WI38 (cell line): Measurements from ENCODE around the gene STRN4.

Experiments used
- H3K4me3 ChIP-seq: 2 replicates; pipeline ENCODE4 v1.5.1; 2011; ENCODE audit warnings: low read depth, mild to moderate bottlenecking, control low read depth, low read length
- TF ChIP-seq, protein P1 (sequence below): IDR thresholded peaks from 2 replicates; pipeline ENCODE4 v1.5.1; 2012; ENCODE audit warnings: low read depth, mild to moderate bottlenecking, control low read depth, low read length

The STRN4 gene

DNA sequence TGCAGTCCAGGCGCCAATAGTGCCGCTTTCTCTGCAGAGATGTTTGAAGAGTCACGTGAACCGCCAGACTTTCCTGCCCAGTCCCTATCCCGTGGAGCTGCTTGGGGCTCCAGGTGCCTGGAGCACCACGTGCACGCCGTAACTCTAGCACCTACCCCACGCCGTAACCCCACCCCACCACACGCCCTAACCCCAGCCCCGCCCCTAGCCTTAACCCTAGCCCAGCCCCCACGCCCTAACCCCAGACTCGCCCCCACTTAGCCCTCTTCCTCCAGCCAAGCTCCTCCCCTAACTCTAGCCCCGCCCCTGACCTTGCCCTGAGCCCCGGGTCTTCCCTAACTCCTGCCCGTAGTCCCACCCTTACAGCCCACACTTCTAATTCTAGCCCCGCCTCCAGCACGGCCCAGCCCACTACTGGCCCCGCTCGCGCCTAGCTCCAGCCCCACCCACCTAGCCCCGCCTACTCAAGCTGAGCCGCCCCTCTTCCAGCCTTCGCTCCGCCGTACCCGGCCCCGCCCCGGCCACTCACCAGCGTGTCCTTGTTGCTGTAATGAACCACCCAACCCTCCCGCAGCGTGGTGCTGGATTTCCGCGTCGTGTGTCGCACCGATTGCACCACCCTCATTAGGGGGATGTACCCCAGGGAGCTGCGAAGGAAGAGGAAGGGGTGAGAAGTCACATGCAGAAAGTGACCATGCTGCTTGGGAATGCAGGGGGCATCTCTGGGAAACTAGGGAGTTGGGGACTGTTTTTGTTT, 48.9 kb downstream of the STRN4 start:
- TF ChIP-seq, protein P1, sequence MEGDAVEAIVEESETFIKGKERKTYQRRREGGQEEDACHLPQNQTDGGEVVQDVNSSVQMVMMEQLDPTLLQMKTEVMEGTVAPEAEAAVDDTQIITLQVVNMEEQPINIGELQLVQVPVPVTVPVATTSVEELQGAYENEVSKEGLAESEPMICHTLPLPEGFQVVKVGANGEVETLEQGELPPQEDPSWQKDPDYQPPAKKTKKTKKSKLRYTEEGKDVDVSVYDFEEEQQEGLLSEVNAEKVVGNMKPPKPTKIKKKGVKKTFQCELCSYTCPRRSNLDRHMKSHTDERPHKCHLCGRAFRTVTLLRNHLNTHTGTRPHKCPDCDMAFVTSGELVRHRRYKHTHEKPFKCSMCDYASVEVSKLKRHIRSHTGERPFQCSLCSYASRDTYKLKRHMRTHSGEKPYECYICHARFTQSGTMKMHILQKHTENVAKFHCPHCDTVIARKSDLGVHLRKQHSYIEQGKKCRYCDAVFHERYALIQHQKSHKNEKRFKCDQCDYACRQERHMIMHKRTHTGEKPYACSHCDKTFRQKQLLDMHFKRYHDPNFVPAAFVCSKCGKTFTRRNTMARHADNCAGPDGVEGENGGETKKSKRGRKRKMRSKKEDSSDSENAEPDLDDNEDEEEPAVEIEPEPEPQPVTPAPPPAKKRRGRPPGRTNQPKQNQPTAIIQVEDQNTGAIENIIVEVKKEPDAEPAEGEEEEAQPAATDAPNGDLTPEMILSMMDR: no peak
- H3K4me3 ChIP-seq: no peak overlapping the region

GRCh38 chr19:46696866-46697203, 49.4 kb downstream of the STRN4 start:
- TF ChIP-seq, protein P1: no peak
- H3K4me3 ChIP-seq: no peak overlapping the region

GRCh38 chr19:46696052-46696451, 50.2 kb downstream of the STRN4 start:
- TF ChIP-seq, protein P1: no peak
- no peak overlapping the region for H3K4me3 ChIP-seq

- TF ChIP-seq, protein P1: no peak
Observed at GRCh38 chr19:46693760-46694159, 52.5 kb downstream of the STRN4 start.

GRCh38 chr19:46692918-46693722, 53.1 kb downstream of the STRN4 start:
- no peak overlapping the region for H3K4me3 ChIP-seq
- TF ChIP-seq, protein P1: no peak

More at GRCh38 chr19:46693760-46694159, 52.5 kb downstream of the STRN4 start:
- no peak overlapping the region for H3K4me3 ChIP-seq

GRCh38 chr19:46691948-46692347, 54.3 kb downstream of the STRN4 start:
- TF ChIP-seq, protein P1: no peak
- H3K4me3 ChIP-seq: no peak overlapping the region

- TF ChIP-seq, protein P1: no peak
- no peak overlapping the region for H3K4me3 ChIP-seq
Observed at GRCh38 chr19:46691104-46691503, 55.1 kb downstream of the STRN4 start.
